Sigmoid colon (tissue), 7 donors: Measurements from ENCODE around the gene UBE2J1. TPM values are rescaled to one million over a fixed set of nuclear protein-coding genes. Genes with fewer than 3 reads are reported as not detected.

Source experiments
- DNase-seq: peaks from one replicate; pipeline ENCODE4 v3.0.0-alpha.2; 2019
- H3K27ac ChIP-seq, 4 donors: fragments of 200-600 bp; sonication (generic); one replicate each; pipeline ENCODE4 v1.5.1; 2016 to 2019; ENCODE audit warnings: mild to moderate bottlenecking in 1 of 4
- H3K27me3 ChIP-seq, 3 donors: fragments of 200-600 bp; sonication (generic); one replicate each; pipeline ENCODE4 v1.5.1; 2019; ENCODE audit warnings: mild to moderate bottlenecking in 1 of 3
- H3K36me3 ChIP-seq, 4 donors: fragments of 200-600 bp; sonication (generic); one replicate each; pipeline ENCODE4 v1.5.1; 2016 to 2019
- H3K4me1 ChIP-seq, 4 donors: fragments of 200-600 bp; sonication (generic); one replicate each; pipeline ENCODE4 v1.5.1; 2017 to 2019
- H3K4me3 ChIP-seq, 4 donors: fragments of 200-600 bp; sonication (generic); one replicate each; pipeline ENCODE4 v1.5.1; 2017 to 2019; ENCODE audit warnings: mild to moderate bottlenecking in 2 of 4, moderate library complexity in 1 of 4
- H3K9me3 ChIP-seq, 4 donors: fragments of 200-600 bp in 3 of 4; sonication (generic) in 3 of 4; one replicate each; pipeline versions ENCODE4 v1.5.1 to v1.6.1; 2013 to 2019
- EP300 ChIP-seq, 4 donors: sonication (generic); formaldehyde crosslinking; IDR thresholded peaks; one replicate each; pipeline ENCODE4 v1.6.1; 2017; ENCODE audit warnings: antibody characterized with exemption in 4 of 4
- POLR2A ChIP-seq, 2 donors: fragments of 450-650 bp; IDR thresholded peaks; one replicate each; pipeline ENCODE4 v1.6.1; 2016; ENCODE audit warnings: antibody characterized with exemption in 2 of 2, mild to moderate bottlenecking in 2 of 2, moderate library complexity in 2 of 2
- POLR2AphosphoS5 ChIP-seq, 4 donors: sonication (generic); formaldehyde crosslinking; IDR thresholded peaks; one replicate each; pipeline ENCODE4 v1.6.1; 2017; ENCODE audit warnings: antibody characterized with exemption in 4 of 4
- whole genome bisulfite sequencing, 2 donors: extraction: QIAGEN DNeasy Blood & Tissue Kit; methylation state at CpG; one replicate each; pipeline ENCODE4 v1.1.7; 2013; 5-methylcytosine and 5-hydroxymethylcytosine counted together
- intact Hi-C: fragments of 100-400 bp; cut with DNase I; formaldehyde crosslinking; loops from one replicate; pipeline ENCODE4 v1.15.1; 2023
- polyA plus RNA-seq, 3 donors: library from polyadenylated mRNA; stranded (reverse); fragments of 200-250 nt; gene quantifications; one replicate each; pipeline ENCODE4 v1.2.3, GENCODE V29; 2013
- total RNA-seq, 4 donors: library from RNA; depleted of rRNA; stranded (reverse); fragments of >200 nt; gene quantifications; one replicate each; pipeline ENCODE4 v1.1.0, GENCODE V29; 2016
- TF ChIP-seq, protein P1 (sequence below), 4 experiments: fragments of 450-650 bp in 3 of 4; fragments of 200-600 bp in 1 of 4; IDR thresholded peaks; one replicate each; pipeline ENCODE4 v1.5.1; 2016 to 2019; ENCODE audit warnings: antibody characterized with exemption in 4 of 4, mild to moderate bottlenecking in 3 of 4, moderate library complexity in 2 of 4
- donor health status: healthy with polysubstance abuse.
- donor health status: Bipolar disorder and iron deficiency.
- donor health status: healthy.

The UBE2J1 gene
- total and polyA plus RNA-seq, 7 donors = 29.5 to 50.4 (median 34.3) TPM

- H3K36me3 ChIP-seq = no peaks in the 10 kb centered on the region
- no peak for TF ChIP-seq POLR2A (IDR thresholded peaks at IDR 0.05)
- no peak for TF ChIP-seq POLR2AphosphoS5 (IDR thresholded peaks at IDR 0.05)
- TF ChIP-seq, protein P1, sequence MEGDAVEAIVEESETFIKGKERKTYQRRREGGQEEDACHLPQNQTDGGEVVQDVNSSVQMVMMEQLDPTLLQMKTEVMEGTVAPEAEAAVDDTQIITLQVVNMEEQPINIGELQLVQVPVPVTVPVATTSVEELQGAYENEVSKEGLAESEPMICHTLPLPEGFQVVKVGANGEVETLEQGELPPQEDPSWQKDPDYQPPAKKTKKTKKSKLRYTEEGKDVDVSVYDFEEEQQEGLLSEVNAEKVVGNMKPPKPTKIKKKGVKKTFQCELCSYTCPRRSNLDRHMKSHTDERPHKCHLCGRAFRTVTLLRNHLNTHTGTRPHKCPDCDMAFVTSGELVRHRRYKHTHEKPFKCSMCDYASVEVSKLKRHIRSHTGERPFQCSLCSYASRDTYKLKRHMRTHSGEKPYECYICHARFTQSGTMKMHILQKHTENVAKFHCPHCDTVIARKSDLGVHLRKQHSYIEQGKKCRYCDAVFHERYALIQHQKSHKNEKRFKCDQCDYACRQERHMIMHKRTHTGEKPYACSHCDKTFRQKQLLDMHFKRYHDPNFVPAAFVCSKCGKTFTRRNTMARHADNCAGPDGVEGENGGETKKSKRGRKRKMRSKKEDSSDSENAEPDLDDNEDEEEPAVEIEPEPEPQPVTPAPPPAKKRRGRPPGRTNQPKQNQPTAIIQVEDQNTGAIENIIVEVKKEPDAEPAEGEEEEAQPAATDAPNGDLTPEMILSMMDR (IDR thresholded peaks at IDR 0.05) = no peak
- TF ChIP-seq EP300 (IDR thresholded peaks at IDR 0.05) = no peak
- WGBS, 2 donors = 89 to 93% methylated on average over 22 of the region's 22 CpGs
- no peaks in the 10 kb centered on the region for H3K27me3 ChIP-seq
- H3K27ac ChIP-seq = no peak overlapping the region
- H3K9me3 ChIP-seq = no peaks in the 10 kb centered on the region
- H3K4me1 ChIP-seq = no peaks in the 10 kb centered on the region
- no peak for DNase-seq
- no peak overlapping the region for H3K4me3 ChIP-seq
- intact Hi-C loops = no loop called here
These were observed 50.2 kb downstream of the UBE2J1 start for GRCh38 chr6:89302195-89302770.

DNA sequence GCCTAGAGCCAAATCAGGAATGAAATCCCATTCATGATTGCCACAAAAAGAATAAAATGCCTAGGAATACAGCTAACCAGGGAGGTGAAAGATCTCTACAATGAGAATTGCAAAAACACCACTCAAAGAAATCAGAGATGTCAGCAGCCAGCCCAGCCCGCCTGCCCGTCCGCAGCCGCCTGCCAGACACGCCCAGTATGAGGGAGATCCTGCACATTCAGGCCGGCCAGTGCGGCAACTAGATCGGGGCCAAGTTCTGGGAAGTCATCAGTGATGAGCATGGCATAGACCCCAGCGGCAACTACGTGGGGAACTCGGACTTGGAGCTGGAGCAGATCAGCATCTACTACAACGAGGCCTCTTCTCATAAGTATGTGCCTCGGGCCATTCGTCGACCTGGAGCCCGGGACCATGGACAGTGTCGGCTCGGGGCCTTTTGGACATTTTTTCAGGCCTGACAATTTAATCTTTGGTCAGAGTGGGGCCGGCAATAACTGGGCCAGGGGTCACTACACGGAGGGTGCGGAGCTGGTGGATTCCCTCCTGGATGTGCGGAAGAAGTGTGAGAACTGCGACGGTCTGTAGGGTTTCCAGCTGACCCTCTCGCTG lies 50.8 kb downstream of the UBE2J1 start:
- no peak overlapping the region for H3K4me3 ChIP-seq
- no peaks in the 10 kb centered on the region for H3K27me3 ChIP-seq
- intact Hi-C loops = no loop called here
- no peak for DNase-seq
- TF ChIP-seq POLR2A (IDR thresholded peaks at IDR 0.05) (no peak), POLR2AphosphoS5 (IDR thresholded peaks at IDR 0.05) (no peak), EP300 (IDR thresholded peaks at IDR 0.05) (no peak)
- TF ChIP-seq, protein P1 (IDR thresholded peaks at IDR 0.05) = no peak
- H3K4me1 ChIP-seq = no peaks in the 10 kb centered on the region
- H3K27ac ChIP-seq = no peak overlapping the region
- H3K9me3 ChIP-seq = no peaks in the 10 kb centered on the region
- WGBS, 2 donors = 95 to 96% methylated on average over 25 of the region's 25 CpGs
- no peaks in the 10 kb centered on the region for H3K36me3 ChIP-seq

GRCh38 chr6:89299466-89299850 lies 53.1 kb downstream of the UBE2J1 start:
- DNase-seq = no peak
- Histone ChIP-seq H3K4me1 (no peaks in the 10 kb centered on the region), H3K27me3 (no peaks in the 10 kb centered on the region), H3K36me3 (no peaks in the 10 kb centered on the region), H3K9me3 (no peaks in the 10 kb centered on the region), H3K27ac (no peak overlapping the region), H3K4me3 (no peak overlapping the region)
- TF ChIP-seq, protein P1 (IDR thresholded peaks at IDR 0.05) = no peak
- intact Hi-C loops = no loop called here
- 87% methylated on average over 7 of the region's 7 CpGs for WGBS, 2 donors

DNA sequence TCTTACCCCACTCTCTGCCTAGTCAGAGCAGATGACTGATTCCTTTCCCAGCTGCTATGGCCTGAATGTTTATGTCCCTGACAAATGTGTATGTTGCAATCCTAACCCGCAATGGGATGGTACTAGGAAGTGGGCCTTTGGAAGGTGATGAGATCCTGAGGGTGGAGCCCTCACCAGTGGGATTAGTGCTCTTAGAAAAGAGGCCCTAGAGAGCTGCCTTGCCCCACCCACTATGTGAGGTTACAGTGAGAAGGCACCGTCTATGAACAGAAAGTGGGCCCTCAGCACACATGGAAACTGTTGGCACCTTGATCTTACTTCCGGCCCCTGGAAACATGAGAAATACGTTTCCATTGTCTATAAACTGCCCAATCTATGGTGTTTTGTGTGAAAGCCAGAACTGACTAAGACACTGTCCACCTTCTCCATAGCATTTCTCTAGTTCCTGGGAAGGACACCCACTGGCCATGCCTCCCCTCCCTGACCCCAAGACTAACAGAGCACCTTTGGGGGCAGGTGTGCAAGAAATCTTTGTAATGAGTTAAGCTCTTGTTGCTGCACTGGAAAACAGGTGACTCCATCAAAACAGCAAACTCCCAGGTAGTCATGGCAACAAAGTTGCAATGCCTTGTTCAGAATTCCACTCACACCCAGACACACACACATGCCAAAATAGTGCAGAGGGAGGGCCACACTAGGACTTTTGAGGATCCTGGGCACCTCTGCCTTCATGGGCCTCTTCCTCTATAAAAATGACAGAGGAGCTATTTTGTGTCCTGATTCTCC lies 53.6 kb downstream of the UBE2J1 start:
- DNase-seq = no peak
- no peak for TF ChIP-seq EP300 (IDR thresholded peaks at IDR 0.05)
- TF ChIP-seq POLR2A (IDR thresholded peaks at IDR 0.05) = no peak
- TF ChIP-seq, protein P1 (IDR thresholded peaks at IDR 0.05) = no peak
- TF ChIP-seq POLR2AphosphoS5 (IDR thresholded peaks at IDR 0.05) = no peak
- intact Hi-C loops = no loop called here
- no peaks in the 10 kb centered on the region for H3K4me1 ChIP-seq
- H3K27ac ChIP-seq = peak overlapping the region in 2 of 4 donors; percentile 38 to 41
- no peaks in the 10 kb centered on the region for H3K27me3 ChIP-seq
- H3K36me3 ChIP-seq = no peaks in the 10 kb centered on the region
- no peaks in the 10 kb centered on the region for H3K9me3 ChIP-seq
- 68 to 83% methylated on average over 4 of the region's 4 CpGs for WGBS, 2 donors
- no peak overlapping the region for H3K4me3 ChIP-seq
